ENCODE data around the gene ZFAND3. TPM values are rescaled to one million over a fixed set of nuclear protein-coding genes. Genes with fewer than 3 reads are reported as not detected.
"Not testable (repeated sequence)": the region's sequence is repeated elsewhere in the genome, so short reads cannot be mapped to it uniquely, and the experiment has no call there.

ZFAND3 gene
- polyA plus RNA-seq, 1 donor (not counting 4 experiments of a cell fraction or from before 2014, with no cell fraction given), result 19.6 TPM

DNA sequence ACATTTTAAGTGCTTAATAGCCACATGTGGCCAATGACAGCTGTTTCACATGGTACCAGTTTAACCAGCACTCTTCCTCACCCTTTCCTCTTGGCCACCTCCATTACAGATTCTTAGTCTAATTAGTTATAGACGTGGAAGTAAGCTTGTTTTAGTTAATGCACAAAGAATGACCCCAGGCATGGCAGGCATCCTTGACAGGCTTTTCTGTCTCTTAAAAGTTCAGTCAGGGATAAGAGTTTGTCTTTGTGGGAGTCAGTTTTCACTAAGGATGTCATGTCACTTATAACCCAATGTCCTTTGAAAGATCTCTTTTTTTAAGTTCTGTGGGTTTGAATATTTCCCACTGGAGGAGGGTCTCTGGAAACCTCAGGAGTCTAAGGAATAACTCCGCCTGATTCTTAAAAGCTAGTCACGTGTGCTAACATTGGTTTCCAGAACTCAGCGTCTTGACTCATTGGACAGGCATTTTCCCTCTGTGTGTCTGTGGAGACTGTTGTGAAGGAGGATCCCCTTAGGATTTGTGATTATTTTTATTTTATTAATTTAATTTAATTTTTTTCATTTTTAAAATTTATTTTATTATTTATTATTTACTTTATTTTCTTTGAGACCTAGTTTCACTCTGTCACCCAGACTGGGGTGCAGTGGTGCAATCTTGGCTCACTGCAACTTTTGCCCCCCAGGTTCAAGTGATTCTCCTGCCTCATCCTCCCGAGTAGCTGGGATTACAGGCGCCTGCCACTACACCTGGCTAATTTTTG, 171.4 kb downstream of the ZFAND3 start:
- H3K4me3 ChIP-seq (ENCODE audit: control insufficient read depth in 2 of 3, extremely low read depth in 1 of 3, insufficient read depth in 2 of 3, low read depth in 1 of 3, low read length in 3 of 3), result no peak overlapping the region
- H3K27me3 ChIP-seq (ENCODE audit: control insufficient read depth, extremely low read depth, insufficient read depth, low read length), result no peaks in the 10 kb centered on the region
- H3K27ac ChIP-seq (ENCODE audit: control insufficient read depth, insufficient read depth, low read length), result peak overlapping the region; percentile 63
- DNase-seq (ENCODE audit: low read depth, low spot score), result peak; percentile 38
- H3K9me3 ChIP-seq (ENCODE audit: control insufficient read depth, low read depth, low read length), result no peaks in the 10 kb centered on the region
- FAIRE-seq, result peak; percentile 70
- no peak overlapping the region for H3K9ac ChIP-seq (ENCODE audit: control insufficient read depth, extremely low read depth, insufficient read depth, low read length)
- H4K20me1 ChIP-seq (ENCODE audit: control insufficient read depth, extremely low read depth, insufficient read depth, low read length), result peaks cover 11% of the 10 kb centered on the region
- peaks cover 2% of the 10 kb centered on the region for H3K9me1 ChIP-seq (ENCODE audit: control insufficient read depth, extremely low read depth, insufficient read depth, low read length)
- dilution Hi-C loops (cut with MboI; ENCODE audit: extremely low pct_ligation_motif_present, low sequenced_read_pairs), result no loop called here
- peak overlapping the region; percentile 58 for H3K4me2 ChIP-seq (ENCODE audit: control insufficient read depth, extremely low read depth, insufficient read depth, low read depth, low read length)
- H3K36me3 ChIP-seq (ENCODE audit: control insufficient read depth in 2 of 2, extremely low read depth in 1 of 2, insufficient read depth in 2 of 2, low read length in 2 of 2), result no peaks in the 10 kb centered on the region
- H3K79me2 ChIP-seq (ENCODE audit: control insufficient read depth, insufficient read depth, low read length), result peaks cover 61% of the 10 kb centered on the region
- no peak overlapping the region for H2AFZ ChIP-seq (ENCODE audit: control insufficient read depth, low read length)
- H3K4me1 ChIP-seq (ENCODE audit: control insufficient read depth, extremely low read depth, insufficient read depth, low read length), result peaks cover 29% of the 10 kb centered on the region
- TF ChIP-seq, protein P1, sequence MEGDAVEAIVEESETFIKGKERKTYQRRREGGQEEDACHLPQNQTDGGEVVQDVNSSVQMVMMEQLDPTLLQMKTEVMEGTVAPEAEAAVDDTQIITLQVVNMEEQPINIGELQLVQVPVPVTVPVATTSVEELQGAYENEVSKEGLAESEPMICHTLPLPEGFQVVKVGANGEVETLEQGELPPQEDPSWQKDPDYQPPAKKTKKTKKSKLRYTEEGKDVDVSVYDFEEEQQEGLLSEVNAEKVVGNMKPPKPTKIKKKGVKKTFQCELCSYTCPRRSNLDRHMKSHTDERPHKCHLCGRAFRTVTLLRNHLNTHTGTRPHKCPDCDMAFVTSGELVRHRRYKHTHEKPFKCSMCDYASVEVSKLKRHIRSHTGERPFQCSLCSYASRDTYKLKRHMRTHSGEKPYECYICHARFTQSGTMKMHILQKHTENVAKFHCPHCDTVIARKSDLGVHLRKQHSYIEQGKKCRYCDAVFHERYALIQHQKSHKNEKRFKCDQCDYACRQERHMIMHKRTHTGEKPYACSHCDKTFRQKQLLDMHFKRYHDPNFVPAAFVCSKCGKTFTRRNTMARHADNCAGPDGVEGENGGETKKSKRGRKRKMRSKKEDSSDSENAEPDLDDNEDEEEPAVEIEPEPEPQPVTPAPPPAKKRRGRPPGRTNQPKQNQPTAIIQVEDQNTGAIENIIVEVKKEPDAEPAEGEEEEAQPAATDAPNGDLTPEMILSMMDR (optimal IDR thresholded peaks at IDR 0.05 in 1 of 3, IDR thresholded peaks at IDR 0.05 in 1 of 3, conservative IDR thresholded peaks at IDR 0.05 in 1 of 3; ENCODE audit: extremely low read depth in 1 of 3, insufficient read depth in 2 of 3, low read length in 3 of 3), result no peak
- no peak for TF ChIP-seq EZH2 (IDR thresholded peaks at IDR 0.05; ENCODE audit: low read length)

DNA sequence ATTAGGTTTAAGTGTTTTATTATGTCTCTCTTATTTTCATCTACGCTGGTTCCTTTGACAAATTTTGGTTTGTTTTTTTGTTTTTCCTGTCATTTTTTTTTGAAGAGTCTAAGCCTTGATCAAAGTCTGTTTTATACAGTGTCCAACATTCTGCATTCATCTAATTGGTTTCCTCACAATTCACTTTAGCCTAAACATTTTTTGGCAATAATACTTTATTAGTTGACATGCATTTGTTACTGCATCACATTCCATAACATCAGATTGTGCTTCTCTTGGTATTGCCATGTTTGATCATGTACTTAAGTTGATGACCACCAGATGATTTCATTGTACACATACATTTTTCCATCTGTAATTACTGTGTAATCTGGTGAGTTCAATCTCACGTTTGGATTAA, 173.2 kb downstream of the ZFAND3 start:
- Histone ChIP-seq H3K9me1 (ENCODE audit: control insufficient read depth, extremely low read depth, insufficient read depth, low read length) (peaks cover 2% of the 10 kb centered on the region), H3K27me3 (ENCODE audit: control insufficient read depth, extremely low read depth, insufficient read depth, low read length) (no peaks in the 10 kb centered on the region), H3K9ac (ENCODE audit: control insufficient read depth, extremely low read depth, insufficient read depth, low read length) (no peak overlapping the region), H3K4me1 (ENCODE audit: control insufficient read depth, extremely low read depth, insufficient read depth, low read length) (peaks cover 24% of the 10 kb centered on the region), H3K36me3 (ENCODE audit: control insufficient read depth in 2 of 2, extremely low read depth in 1 of 2, insufficient read depth in 2 of 2, low read length in 2 of 2) (no peaks in the 10 kb centered on the region), H2AFZ (ENCODE audit: control insufficient read depth, low read length) (no peak overlapping the region), H3K4me3 (ENCODE audit: control insufficient read depth in 2 of 3, extremely low read depth in 1 of 3, insufficient read depth in 2 of 3, low read depth in 1 of 3, low read length in 3 of 3) (no peak overlapping the region), H3K79me2 (ENCODE audit: control insufficient read depth, insufficient read depth, low read length) (peaks cover 63% of the 10 kb centered on the region), H3K27ac (ENCODE audit: control insufficient read depth, insufficient read depth, low read length) (no peak overlapping the region), H3K4me2 (ENCODE audit: control insufficient read depth, extremely low read depth, insufficient read depth, low read depth, low read length) (no peak overlapping the region), H4K20me1 (ENCODE audit: control insufficient read depth, extremely low read depth, insufficient read depth, low read length) (peaks cover 16% of the 10 kb centered on the region), H3K9me3 (ENCODE audit: control insufficient read depth, low read depth, low read length) (no peaks in the 10 kb centered on the region)
- FAIRE-seq (no peak), DNase-seq (ENCODE audit: low read depth, low spot score) (no peak)
- TF ChIP-seq, protein P1 (optimal IDR thresholded peaks at IDR 0.05 in 1 of 3, IDR thresholded peaks at IDR 0.05 in 1 of 3, conservative IDR thresholded peaks at IDR 0.05 in 1 of 3; ENCODE audit: extremely low read depth in 1 of 3, insufficient read depth in 2 of 3, low read length in 3 of 3), result no peak
- no peak for TF ChIP-seq EZH2 (IDR thresholded peaks at IDR 0.05; ENCODE audit: low read length)
- dilution Hi-C loops (cut with MboI; ENCODE audit: extremely low pct_ligation_motif_present, low sequenced_read_pairs), result no loop called here

DNA sequence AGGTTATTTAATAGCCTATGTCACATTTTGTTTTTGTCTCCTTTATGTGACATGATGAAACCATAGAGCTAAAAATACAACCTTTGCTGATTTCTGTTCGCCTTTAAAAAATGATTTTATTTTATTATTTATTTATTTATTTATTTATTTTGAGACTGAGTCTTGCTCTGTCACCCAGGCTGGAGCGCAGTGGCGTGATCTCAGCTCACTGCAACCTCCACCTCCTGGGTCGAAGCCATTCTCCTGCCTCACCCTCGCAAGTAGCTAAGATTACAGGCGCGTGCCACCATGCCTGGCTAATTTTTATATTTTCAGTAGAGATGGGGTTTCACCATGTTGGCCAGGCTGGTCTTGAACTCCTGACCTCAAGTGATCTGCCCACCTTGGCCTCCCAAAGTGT, 173.7 kb downstream of the ZFAND3 start:
- H3K4me2 ChIP-seq (ENCODE audit: control insufficient read depth, extremely low read depth, insufficient read depth, low read depth, low read length); FAIRE-seq; DNase-seq (ENCODE audit: low read depth, low spot score); H3K27me3 ChIP-seq (ENCODE audit: control insufficient read depth, extremely low read depth, insufficient read depth, low read length); H2AFZ ChIP-seq (ENCODE audit: control insufficient read depth, low read length); H3K9ac ChIP-seq (ENCODE audit: control insufficient read depth, extremely low read depth, insufficient read depth, low read length); H3K36me3 ChIP-seq (ENCODE audit: control insufficient read depth in 2 of 2, extremely low read depth in 1 of 2, insufficient read depth in 2 of 2, low read length in 2 of 2); H3K9me3 ChIP-seq (ENCODE audit: control insufficient read depth, low read depth, low read length); H3K27ac ChIP-seq (ENCODE audit: control insufficient read depth, insufficient read depth, low read length); H3K9me1 ChIP-seq (ENCODE audit: control insufficient read depth, extremely low read depth, insufficient read depth, low read length); dilution Hi-C loops (cut with MboI; ENCODE audit: extremely low pct_ligation_motif_present, low sequenced_read_pairs); H3K4me3 ChIP-seq (ENCODE audit: control insufficient read depth in 2 of 3, extremely low read depth in 1 of 3, insufficient read depth in 2 of 3, low read depth in 1 of 3, low read length in 3 of 3): not testable (repeated sequence)
- H3K4me1 ChIP-seq (ENCODE audit: control insufficient read depth, extremely low read depth, insufficient read depth, low read length), result peaks cover 24% of the 10 kb centered on the region
- H4K20me1 ChIP-seq (ENCODE audit: control insufficient read depth, extremely low read depth, insufficient read depth, low read length), result peaks cover 17% of the 10 kb centered on the region
- H3K79me2 ChIP-seq (ENCODE audit: control insufficient read depth, insufficient read depth, low read length), result peaks cover 64% of the 10 kb centered on the region

All from keratinocyte (primary cell).